HG02763 (cell line): Measurements from ENCODE around the gene EDEM2.
A peak's percentile ranks its signal among the peaks of the same experiment; 100 is the strongest.
"Not testable (repeated sequence)": the region's sequence is repeated elsewhere in the genome, so short reads cannot be mapped to it uniquely, and the experiment has no call there.

ENCODE experiments used
- ATAC-seq: cut with Tn5 transposase; IDR thresholded peaks from one replicate; pipeline ENCODE4 v1.9.1; 2021; ENCODE audit warnings: mild to moderate bottlenecking, moderate library complexity; ENCODE audit not compliant: unreplicated experiment

EDEM2 gene

GRCh38 chr20:35129647-35130069 lies 17.5 kb downstream of the EDEM2 start:
- ATAC-seq: no peak

DNA sequence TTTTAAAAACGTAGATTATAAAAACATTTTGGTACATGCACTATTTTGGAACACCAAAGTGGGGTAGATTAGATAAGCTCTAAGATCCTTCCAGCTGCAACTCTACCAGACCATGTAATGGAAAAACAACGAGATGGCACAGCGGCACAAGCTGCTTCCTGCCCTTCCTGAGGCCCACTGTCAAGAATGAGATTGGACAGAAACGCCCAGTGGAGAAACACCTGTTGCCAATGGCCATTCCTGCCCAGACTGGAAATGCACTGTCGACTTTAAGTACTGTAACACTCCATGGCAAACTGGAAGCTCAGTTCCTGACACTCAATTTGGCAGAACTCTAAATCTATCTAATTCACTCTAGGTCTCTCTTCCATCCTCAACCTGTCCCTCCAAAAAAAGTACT lies 21.4 kb downstream of the EDEM2 start:
- no peak for ATAC-seq

DNA sequence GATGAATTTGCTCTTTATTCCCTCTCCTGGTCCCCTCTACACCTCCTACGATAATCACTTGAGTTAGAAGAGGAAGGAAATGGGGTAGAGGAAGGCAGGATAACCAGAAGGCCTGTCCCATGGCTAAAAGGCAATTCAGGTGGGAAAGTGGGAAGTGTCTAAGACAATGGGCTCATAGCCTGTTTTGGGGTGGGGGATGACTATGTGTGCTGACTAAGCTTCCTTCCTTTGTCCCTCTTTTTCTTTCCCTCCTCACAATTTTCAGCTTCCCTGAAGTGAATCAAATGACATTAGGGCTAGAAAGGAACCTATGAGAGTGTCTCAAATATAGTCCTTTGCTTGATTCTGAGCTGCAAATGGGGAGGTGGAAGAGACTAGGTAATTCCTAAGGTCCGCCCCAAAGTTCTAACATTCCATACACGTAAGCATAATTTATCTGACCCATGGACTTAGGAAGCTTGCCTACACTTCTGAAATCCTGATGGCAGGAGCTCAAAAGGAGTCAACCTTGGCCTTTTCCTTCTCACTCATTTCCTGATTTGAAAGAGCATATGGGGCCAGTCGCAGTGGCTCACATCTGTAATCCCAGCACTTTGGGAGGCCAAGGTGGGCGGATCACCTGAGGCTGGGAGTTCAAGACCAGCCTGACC lies 24.3 kb downstream of the EDEM2 start:
- no peak for ATAC-seq

DNA sequence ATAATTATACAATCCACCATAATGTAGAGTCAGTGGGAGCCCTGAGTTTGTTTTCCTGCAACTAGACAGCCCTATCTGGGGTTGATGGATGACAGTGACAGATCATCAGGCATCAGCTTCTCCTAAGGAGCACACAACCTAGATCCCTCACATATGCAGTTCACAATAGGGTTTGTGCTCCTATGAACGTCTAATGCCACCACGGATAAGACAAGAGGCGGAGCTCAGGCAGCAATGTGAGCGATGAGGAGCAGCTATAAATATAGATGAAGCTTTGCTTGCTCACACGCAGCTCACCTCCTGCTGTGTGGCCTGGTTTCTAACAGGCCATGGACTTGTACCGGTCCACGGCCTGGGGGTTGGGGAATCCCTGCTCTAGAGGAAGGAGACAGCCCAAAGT lies 25.9 kb downstream of the EDEM2 start:
- no peak for ATAC-seq

DNA sequence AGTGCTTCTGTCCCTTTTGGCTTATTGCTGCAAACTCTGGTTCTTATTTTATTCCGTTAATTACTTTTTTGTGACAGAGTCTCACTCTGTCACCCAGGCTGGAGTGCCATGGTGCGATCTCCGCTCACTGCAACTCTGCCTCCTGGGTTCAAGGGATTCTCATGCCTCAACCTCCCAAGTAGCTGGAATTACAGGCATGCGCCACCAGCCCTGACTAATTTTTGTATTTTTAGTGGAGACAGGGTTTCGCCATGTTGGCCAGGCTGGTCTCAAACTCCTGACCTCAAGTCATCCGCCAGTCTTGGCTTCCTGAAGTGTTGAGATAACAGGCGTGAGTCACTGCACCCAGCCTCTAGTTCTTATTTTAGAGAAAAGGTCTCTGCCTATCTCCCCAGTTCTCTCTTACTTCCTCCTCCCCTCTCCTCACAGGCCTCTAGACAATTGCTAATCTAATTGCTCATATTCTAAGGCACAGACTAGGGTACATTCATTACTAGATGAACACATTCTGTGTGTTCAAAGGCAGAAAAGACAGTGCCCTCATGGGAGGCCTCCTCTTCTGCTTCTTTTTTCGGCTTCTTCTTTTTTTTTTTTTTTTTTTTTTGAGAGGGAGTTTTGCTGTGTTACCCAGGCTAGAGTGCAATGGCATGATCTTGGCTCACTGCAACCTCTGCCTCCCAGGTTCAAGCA lies 27.0 kb downstream of the EDEM2 start:
- ATAC-seq: no peak

GRCh38 chr20:35117629-35118028 lies 29.5 kb downstream of the EDEM2 start:
- no peak for ATAC-seq

DNA sequence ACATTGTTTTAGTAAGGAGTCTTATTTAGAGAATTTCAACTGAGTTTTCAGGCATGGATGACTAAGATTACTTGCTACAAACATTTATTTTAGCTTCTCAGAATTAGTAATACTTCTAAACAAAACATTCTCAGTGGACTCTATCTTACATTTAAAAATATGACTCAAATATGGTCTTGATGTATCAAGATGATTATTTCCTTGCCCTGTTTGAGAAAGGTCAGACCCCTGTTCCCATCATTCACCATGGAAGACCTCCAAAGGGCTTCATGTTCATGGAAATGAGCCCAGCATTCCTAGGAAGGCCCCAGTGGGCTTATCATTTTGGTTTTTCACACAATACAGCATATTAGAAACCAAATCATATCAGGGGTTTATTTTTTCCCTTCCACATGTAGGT lies 29.9 kb downstream of the EDEM2 start:
- no peak for ATAC-seq

GRCh38 chr20:35116258-35116657 lies 30.9 kb downstream of the EDEM2 start:
- ATAC-seq: no peak

GRCh38 chr20:35115606-35116005 lies 31.5 kb downstream of the EDEM2 start:
- ATAC-seq: no peak

DNA sequence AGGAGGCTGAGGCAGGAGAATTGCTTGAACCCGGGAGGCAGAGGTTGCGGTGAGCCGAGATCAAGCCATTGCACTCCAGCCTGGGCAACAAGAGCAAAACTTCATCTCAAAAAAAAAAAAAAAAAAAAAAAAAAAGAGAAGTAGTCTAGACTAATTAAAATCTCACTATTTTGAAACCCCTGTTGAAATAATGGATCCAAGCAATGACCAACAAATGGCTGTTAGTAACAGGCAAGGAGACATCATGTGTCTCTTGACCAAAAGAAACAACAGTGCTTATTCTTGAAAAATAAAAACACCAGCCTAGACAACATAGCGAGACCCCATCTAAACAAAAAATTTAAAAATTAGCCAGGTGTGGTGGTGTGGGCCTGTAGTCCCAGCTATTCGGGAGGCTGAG lies 34.9 kb downstream of the EDEM2 start:
- ATAC-seq: not testable (repeated sequence)

- no peak for ATAC-seq
These were observed 35.8 kb downstream of the EDEM2 start for GRCh38 chr20:35111141-35111888.

DNA sequence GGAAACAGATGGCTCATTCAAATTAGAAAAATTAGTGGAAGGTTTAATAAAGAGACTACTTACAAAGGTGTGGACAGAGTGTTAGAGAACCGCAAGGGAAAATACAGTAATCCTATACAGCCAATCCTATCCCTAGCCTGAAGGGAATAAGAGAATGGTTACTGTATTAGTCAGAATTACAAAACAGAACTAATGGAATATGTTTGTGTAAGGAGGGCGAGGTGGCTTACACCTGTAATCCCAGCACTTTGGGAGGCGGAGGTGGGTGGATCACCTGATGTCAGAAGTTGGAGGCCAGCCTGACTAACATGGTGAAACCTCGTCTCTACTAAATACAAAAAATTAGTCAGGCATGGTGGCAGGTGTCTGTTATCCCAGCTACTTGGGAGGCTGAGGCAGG lies 38.2 kb downstream of the EDEM2 start:
- no peak for ATAC-seq

DNA sequence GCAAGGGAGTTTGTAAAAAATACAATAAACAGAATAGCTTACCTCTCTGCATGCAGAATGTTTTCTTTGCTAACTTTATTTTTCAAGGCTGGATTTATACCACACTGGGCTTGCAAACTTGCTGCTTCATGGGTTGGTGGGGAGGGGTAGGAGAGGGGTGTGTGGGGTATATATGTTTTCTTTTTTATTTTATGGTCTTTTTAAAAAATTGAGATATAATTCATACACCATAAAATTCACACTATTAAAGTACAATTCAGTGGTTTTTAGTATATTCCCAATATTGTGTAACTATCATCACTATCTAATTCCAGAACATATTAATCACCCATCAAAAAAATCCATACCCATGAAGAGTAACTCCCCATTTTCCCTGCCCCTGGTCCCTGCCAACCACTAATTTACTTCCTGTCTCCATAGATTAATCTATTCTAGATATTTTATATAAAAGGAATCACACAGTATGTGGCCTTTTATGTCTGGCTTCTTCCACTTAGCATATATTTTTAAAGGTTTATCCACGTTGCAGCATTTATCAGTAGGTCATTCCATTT lies 40.2 kb downstream of the EDEM2 start:
- no peak for ATAC-seq

DNA sequence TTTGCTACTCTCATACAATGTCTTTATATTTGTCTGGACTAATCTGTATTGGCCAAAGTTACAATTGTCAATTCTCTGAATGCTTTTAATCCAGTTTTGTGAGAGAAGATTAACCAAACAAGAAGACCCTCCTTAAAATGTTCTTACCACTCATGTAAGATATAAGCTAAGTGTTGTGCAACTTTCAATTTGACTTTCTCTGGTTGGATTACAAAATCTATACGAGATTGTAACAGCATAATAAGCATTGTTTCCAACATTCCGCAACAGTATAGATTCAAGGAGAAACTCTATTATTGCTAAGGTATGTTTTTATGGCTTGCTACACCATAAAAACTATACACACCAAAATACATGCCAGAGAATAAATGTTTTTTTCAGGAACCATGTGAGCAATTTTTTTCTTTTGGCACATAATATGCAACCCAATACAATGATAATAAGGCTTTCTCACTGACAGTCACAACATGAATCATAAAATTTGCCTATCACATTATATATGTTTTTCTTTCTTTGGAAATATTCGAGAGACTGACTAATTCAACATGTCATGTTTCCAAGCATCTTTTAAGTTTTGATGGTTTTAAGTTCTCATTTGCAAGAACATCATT lies 42.3 kb downstream of the EDEM2 start:
- no peak for ATAC-seq

DNA sequence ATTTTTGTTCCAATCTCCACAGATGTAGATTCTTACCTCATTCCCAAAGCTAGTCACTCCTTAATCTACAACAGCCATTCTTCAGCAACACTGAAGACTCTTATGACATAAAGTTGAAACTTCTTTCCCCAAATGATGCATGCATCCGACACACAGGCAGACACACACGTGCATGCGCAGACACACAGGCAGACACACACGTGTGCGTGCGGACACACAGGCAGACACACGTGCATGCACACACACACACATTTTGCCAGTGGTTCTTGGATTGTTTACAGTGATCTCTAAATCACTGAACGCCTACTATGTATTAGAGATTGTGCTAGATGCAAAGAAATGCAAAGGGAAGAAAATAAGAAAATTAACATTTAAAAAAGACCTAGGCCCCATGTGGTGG lies 45.5 kb downstream of the EDEM2 start:
- ATAC-seq: no peak

DNA sequence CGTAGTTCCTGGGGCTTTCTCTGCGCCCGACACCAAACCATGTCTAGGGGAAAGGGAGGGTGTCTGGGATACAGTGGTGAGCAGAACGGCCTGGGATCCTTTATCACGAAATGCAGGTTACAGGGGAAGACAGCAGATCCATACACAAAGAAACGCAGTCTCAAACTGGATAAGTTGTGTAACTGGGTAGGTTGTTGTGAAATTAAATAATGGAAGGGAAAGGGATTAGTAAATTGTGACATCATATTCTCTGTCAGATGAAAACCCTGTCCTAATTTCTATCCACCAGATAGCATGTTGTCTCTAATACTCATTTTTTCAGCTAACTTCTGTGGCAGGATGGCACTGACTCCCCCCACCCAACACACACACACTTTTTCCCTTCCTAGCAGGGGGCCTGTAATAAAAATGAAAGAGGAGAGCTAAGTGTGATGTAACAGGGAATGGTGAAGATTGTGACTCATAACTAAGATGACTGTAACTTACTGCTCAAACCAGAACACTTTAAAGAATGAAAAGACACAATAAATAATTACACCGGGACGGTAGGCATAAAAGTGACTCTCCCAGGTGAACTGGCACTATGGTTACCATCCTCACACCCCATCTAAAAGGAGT lies 53.8 kb downstream of the EDEM2 start:
- ATAC-seq: no peak

- peak; percentile 89 for ATAC-seq
These were observed 54.4 kb downstream of the EDEM2 start, which contains the start of gene TRPC4AP for GRCh38 chr20:35092524-35093266. Gene TRPC4AP, minus strand, starts transcription at chr20:35092807. Its CDS starts 26 bp downstream, at chr20:35092781.

DNA sequence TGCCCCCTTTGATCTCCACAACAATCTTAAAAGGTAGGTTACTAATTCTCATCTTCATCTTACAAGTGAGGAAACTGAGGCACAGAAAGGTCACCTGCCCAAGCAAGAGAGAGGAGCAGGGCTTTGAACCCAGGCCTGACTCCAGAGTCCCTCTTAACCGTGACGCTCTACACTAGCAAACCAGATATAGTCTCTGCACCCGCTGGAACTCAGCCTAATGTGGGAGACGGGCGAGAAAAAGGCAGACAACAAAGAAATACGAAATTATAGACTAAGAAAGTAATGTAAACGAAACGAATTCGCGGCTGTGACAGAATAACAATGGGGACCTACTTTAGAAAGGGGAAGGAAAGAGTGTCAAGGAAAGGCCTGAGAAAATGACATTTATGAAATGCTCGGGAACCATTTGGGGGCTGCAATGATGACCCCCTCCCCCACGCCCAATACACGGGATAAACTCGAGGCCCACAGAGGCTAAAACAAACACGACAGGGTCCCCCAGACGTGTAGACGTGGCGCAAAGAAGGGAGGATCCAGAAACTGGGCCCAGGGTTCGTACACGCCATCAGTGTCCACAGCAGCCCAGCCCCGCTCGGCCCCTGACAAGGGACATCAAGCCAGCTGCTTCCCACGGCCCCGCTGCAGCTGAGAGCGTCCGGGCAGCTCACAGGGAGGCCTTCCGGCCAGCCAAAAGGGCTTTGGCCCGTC lies 55.2 kb downstream of the EDEM2 start:
- ATAC-seq: peak; percentile 14
